HEK293T (cell line): ENCODE measurements around the gene ANKRD62.

Experiments used
- BHLHE40 ChIP-seq: fragments of 450-650 bp; IDR thresholded peaks from 2 replicates; pipeline ENCODE4 v1.6.1; 2016; ENCODE audit warnings: mild to moderate bottlenecking, moderate library complexity, borderline replicate concordance
- CTBP1 ChIP-seq: fragments of 450-650 bp; IDR thresholded peaks from 2 replicates; pipeline ENCODE4 v1.6.1; 2016; ENCODE audit warnings: borderline replicate concordance
- ELF4 ChIP-seq: fragments of 450-650 bp; IDR thresholded peaks from 2 replicates; pipeline ENCODE4 v1.6.1; 2017; ENCODE audit warnings: antibody characterized with exemption
- FOXK2 ChIP-seq: fragments of 450-650 bp; IDR thresholded peaks from 2 replicates; pipeline ENCODE4 v1.6.1; 2016; ENCODE audit warnings: mild to moderate bottlenecking
- FOXM1 ChIP-seq: fragments of 450-650 bp; IDR thresholded peaks from 2 replicates; pipeline ENCODE4 v1.6.1; 2017; ENCODE audit warnings: mild to moderate bottlenecking, borderline replicate concordance
- HDGF ChIP-seq: fragments of 450-650 bp; IDR thresholded peaks from 2 replicates; pipeline ENCODE4 v1.6.1; 2017; ENCODE audit warnings: antibody characterized with exemption, borderline replicate concordance
- L3MBTL2 ChIP-seq: fragments of 450-650 bp; conservative IDR thresholded peaks from 2 replicates; pipeline ENCODE4 v1.6.1; 2016; ENCODE audit warnings: mild to moderate bottlenecking
- LEF1 ChIP-seq: fragments of 450-650 bp; IDR thresholded peaks from 2 replicates; pipeline ENCODE4 v1.6.1; 2017; ENCODE audit warnings: mild to moderate bottlenecking, borderline replicate concordance
- NFRKB ChIP-seq: fragments of 450-650 bp; IDR thresholded peaks from 2 replicates; pipeline ENCODE4 v1.6.1; 2016; ENCODE audit warnings: mild to moderate bottlenecking, moderate library complexity
- SP1 ChIP-seq: fragments of 450-650 bp; IDR thresholded peaks from 2 replicates; pipeline ENCODE4 v1.6.1; 2017
- SUZ12 ChIP-seq: fragments of 450-650 bp; IDR thresholded peaks from 2 replicates; pipeline ENCODE4 v1.6.1; 2016; ENCODE audit warnings: mild to moderate bottlenecking
- TARDBP ChIP-seq: fragments of 450-650 bp; IDR thresholded peaks from 2 replicates; pipeline ENCODE4 v1.6.1; 2016

GRCh38 chr18:12053289-12053688, 40.4 kb upstream of the ANKRD62 start:
- TF ChIP-seq BHLHE40 (no peak), FOXK2 (no peak), NFRKB (no peak), LEF1 (no peak), L3MBTL2 (no peak), HDGF (no peak), FOXM1 (no peak), TARDBP (no peak), SUZ12 (no peak), SP1 (no peak), CTBP1 (no peak), ELF4 (no peak)
